Mucosa of descending colon (tissue), 3 donors: ENCODE measurements around the gene QSOX2. TPM values are rescaled to one million over a fixed set of nuclear protein-coding genes. Genes with fewer than 3 reads are reported as not detected.

Experiments
- ATAC-seq: fragments of 200-7000 bp; cut with Tn5 transposase; one replicate; pipeline ENCODE4 v1.9.1; 2020; ENCODE audit warnings: mild to moderate bottlenecking, moderate library complexity
- DNase-seq, 3 donors: peaks; one replicate each; pipeline ENCODE4 v3.0.0-alpha.2; 2020
- H3K36me3 ChIP-seq: fragments of 200-600 bp; one replicate; pipeline ENCODE4 v1.8.0; 2021; ENCODE audit warnings: low read depth, mild to moderate bottlenecking
- H3K4me1 ChIP-seq: fragments of 200-600 bp; one replicate; pipeline ENCODE4 v1.8.0; 2021; ENCODE audit warnings: low read depth, mild to moderate bottlenecking
- H3K4me3 ChIP-seq: fragments of 200-600 bp; one replicate; pipeline ENCODE4 v1.8.0; 2021; ENCODE audit warnings: mild to moderate bottlenecking
- H3K9me3 ChIP-seq: fragments of 200-600 bp; one replicate; pipeline ENCODE4 v1.8.0; 2021; ENCODE audit warnings: mild to moderate bottlenecking
- intact Hi-C, 2 donors: fragments of 100-400 bp; cut with DNase I in 1 of 2; cut with micrococcal nuclease in 1 of 2; formaldehyde crosslinking; loops; one replicate each; pipeline versions ENCODE4 v1.11.0 to v1.11.1; 2022; cut with DNase I, micrococcal nuclease
- total RNA-seq, 3 donors: library from RNA; stranded (reverse); fragmentation: NEBNext Ultra II Directional in 2 of 3; extraction: Animal tissue kit (Norgen Biotek cat#: 25700) in 2 of 3; gene quantifications; one replicate each; pipeline versions ENCODE4 v1.2.1 to v1.2.4, GENCODE V29; 2021 to 2023
- TF ChIP-seq, protein P1 (sequence below): fragments of 200-600 bp; IDR thresholded peaks from one replicate; pipeline ENCODE4 v1.8.0; 2022; ENCODE audit warnings: antibody characterized with exemption, mild to moderate bottlenecking
- donor health status: DM: no; HTN: no; CAD: no; lungs with moderate emphysema.
- donor health status: DM: no; HTN: no; CAD: no.
- donor health status: DM: no; HTN: yes; CAD: no.

QSOX2 gene
- total RNA-seq, 3 donors from 2014 or later, result 6.1 to 8.1 (median 7.1) TPM

DNA sequence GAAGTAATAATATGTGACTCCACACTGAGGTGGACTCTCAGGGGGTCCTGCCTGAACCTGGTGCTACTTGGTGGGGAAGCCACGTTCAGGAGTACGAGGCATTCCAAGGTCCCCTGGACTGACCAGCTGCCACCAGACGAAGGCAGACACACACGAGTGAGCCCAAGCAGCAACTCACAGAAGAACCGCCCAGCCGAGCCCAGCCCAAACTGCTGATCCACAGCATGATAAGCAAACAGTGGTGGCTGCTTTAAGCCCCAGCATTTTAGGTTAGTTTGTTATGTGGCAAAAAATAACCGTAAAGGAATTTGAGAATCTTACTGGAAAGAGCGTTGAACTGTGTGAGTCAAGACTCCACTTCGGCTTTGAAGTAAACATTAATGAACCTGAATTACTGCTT lies 31.9 kb downstream of the QSOX2 start:
- Histone ChIP-seq H3K4me3 (no peak overlapping the region), H3K4me1 (no peaks in the 10 kb centered on the region), H3K36me3 (no peaks in the 10 kb centered on the region), H3K9me3 (peaks cover 7% of the 10 kb centered on the region)
- ATAC-seq (no peak), DNase-seq (no peak)
- TF ChIP-seq, protein P1, sequence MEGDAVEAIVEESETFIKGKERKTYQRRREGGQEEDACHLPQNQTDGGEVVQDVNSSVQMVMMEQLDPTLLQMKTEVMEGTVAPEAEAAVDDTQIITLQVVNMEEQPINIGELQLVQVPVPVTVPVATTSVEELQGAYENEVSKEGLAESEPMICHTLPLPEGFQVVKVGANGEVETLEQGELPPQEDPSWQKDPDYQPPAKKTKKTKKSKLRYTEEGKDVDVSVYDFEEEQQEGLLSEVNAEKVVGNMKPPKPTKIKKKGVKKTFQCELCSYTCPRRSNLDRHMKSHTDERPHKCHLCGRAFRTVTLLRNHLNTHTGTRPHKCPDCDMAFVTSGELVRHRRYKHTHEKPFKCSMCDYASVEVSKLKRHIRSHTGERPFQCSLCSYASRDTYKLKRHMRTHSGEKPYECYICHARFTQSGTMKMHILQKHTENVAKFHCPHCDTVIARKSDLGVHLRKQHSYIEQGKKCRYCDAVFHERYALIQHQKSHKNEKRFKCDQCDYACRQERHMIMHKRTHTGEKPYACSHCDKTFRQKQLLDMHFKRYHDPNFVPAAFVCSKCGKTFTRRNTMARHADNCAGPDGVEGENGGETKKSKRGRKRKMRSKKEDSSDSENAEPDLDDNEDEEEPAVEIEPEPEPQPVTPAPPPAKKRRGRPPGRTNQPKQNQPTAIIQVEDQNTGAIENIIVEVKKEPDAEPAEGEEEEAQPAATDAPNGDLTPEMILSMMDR, result no peak
- intact Hi-C loops, result no loop called here

DNA sequence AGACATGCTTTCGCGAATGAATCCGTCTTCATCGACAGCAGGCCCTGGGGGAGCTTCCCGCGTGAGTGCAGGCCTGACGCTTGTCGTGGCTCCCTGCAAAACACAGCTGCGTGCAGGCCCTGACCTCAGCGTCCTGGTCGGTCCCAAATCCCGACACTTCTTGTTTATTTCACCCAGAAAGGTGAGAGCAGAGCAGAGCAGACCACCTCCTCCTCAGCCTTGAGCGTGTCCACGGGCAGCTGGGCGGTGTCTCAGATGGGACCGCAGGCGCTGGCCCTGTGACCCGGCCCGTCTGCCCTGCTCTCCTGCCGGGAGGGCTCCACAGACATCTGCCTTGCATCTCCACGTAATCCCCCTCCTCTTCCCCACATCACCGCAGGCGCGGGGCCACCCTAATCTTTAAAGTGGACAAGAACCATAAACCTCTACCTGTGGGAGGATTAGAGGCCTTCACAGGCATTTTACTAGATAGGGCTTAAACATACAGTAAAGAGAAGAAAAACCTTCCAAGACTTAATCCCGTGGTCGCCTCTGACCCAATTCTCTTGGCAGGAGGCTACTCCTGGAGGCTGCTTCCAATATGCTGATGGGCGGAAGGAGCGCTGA lies 33.2 kb downstream of the QSOX2 start:
- Histone ChIP-seq H3K36me3 (no peaks in the 10 kb centered on the region), H3K4me3 (no peak overlapping the region), H3K4me1 (no peaks in the 10 kb centered on the region), H3K9me3 (peaks cover 7% of the 10 kb centered on the region)
- TF ChIP-seq, protein P1, result no peak
- ATAC-seq (no peak), DNase-seq (no peak)
- intact Hi-C loops, result no loop called here

DNA sequence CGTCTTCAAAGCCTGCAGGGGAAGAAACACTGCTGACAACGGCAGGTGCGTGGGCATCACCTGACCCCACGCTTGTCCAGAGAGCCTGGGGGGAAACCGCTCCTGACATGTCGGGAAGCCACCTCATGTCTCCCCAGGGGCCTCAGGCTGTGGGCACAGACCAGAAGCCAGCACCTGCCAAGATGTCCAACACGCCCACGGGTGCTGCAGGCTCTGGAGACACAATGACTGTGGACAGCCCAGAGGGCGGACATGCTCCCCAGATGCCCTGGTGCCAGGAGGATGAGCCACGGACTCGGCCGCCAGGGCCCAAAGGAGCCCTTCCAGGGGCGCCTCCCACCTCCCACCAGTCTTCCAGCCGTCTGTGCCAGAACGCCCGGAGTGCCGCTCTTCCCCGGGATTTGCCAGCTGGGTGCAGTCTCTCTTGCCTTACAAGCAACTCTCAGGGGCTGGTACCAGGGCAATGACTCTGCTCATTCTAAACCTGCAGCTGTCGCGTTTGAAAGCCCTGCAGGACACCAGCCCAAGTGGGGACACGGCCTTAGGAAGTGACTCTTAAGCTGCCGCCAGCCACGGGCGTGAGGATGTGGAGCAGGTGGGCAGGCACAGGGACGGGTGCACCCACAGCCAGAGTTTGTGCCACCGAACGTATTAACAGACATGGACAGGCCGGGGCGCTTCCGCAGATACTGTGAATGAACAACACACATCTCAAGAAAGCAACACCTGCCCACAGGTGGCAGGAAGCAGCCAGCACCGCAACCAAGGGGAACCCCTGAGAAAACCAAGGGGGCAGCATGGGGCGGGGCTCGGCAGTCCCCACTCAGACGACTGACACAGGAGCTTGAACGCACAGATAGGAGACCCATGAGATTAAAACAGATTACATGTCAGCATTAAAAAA lies 33.9 kb downstream of the QSOX2 start:
- intact Hi-C loops, result no loop called here
- Histone ChIP-seq H3K4me1 (no peaks in the 10 kb centered on the region), H3K36me3 (no peaks in the 10 kb centered on the region), H3K9me3 (peaks cover 7% of the 10 kb centered on the region), H3K4me3 (no peak overlapping the region)
- ATAC-seq, result no peak
- DNase-seq, result no peak
- TF ChIP-seq, protein P1, result no peak

DNA sequence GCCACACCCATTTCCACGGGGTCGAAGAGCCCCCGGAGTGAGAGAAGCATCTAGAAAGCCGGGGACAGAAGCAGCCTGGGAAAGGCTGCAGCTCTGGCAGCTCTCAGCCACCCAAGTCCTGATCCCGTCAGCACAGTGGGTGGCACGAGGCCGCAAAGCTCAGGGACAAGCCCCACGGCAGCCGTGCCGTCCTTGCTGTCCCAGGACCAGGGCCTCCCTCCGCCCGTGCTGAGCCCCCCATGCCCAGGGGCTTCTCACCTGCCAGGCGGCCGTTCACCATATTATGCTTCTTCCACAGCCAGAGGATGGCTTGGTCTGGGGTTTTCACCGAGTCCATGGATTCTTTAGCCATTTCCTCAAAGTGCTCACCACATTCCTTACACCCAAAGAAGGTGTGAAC lies 34.6 kb downstream of the QSOX2 start:
- ATAC-seq (no peak), DNase-seq (no peak)
- H3K36me3 ChIP-seq, result no peaks in the 10 kb centered on the region
- no peak overlapping the region for H3K4me3 ChIP-seq
- TF ChIP-seq, protein P1, result no peak
- H3K4me1 ChIP-seq, result no peaks in the 10 kb centered on the region
- H3K9me3 ChIP-seq, result peaks cover 7% of the 10 kb centered on the region
- intact Hi-C loops, result no loop called here

DNA sequence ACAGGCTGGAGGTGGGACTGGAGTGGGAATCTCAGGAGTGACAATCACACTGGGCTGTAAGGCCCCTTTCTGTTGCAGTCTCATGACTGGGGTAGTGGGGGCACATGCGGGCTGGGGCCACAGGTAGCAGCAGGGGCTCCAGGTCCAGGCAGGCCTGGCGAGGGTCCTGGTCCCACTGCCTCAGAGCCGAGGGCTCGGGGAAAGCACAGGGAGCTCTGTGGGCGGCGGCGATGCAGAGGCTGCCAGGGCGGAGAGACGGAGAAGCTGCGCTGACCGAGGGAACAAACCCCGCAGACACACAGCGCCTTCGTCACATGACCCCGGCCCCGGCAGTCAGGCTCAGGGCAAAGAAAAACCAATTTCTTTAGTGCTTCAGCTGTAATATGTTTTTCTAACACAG lies 35.3 kb downstream of the QSOX2 start:
- H3K4me3 ChIP-seq, result no peak overlapping the region
- peaks cover 7% of the 10 kb centered on the region for H3K9me3 ChIP-seq
- DNase-seq (no peak), ATAC-seq (no peak)
- H3K4me1 ChIP-seq, result no peaks in the 10 kb centered on the region
- intact Hi-C loops, result no loop called here
- no peaks in the 10 kb centered on the region for H3K36me3 ChIP-seq
- TF ChIP-seq, protein P1, result no peak
